ENCODE data around the gene SORCS3. TPM values are rescaled to one million over a fixed set of nuclear protein-coding genes. Genes with fewer than 3 reads are reported as not detected.

Gene SORCS3
- total RNA-seq, 1 experiment from 2014 or later, result 0.04 TPM

- no peaks in the 10 kb centered on the region for H4K20me1 ChIP-seq (ENCODE audit: control insufficient read depth, insufficient read depth, insufficient read length)
- peaks cover 0 to 5% of the 10 kb centered on the region in 2 experiments; a peak in 1 of 4 replicates for H3K4me1 Mint-ChIP-seq
- no peaks in the 10 kb centered on the region for H3K79me2 ChIP-seq (ENCODE audit: insufficient read depth, low read length)
- H4K8ac ChIP-seq (replicated peaks; ENCODE audit: insufficient read length, low read depth, low read length), result no peak overlapping the region
- no peak overlapping the region for H2BK12ac ChIP-seq (ENCODE audit: insufficient read length, low read depth, low read length)
- H3K23ac ChIP-seq (ENCODE audit: insufficient read length, low read depth, low read length), result no peak overlapping the region
- H3K4ac ChIP-seq (ENCODE audit: low read depth, low read length), result no peak overlapping the region
- no peak overlapping the region for H2BK120ac ChIP-seq (ENCODE audit: low read depth, low read length, poor library complexity, severe bottlenecking)
- H3K27ac ChIP-seq (ENCODE audit: insufficient read length, low read depth, low read length), result no peak overlapping the region
- H3K18ac ChIP-seq (ENCODE audit: insufficient read length, low read depth, low read length), result no peak overlapping the region
- H2BK20ac ChIP-seq (ENCODE audit: low read depth, low read length, poor library complexity, severe bottlenecking), result no peak overlapping the region
- no peak overlapping the region for H3T11ph ChIP-seq (ENCODE audit: low read length)
- no CpG with 5 or more reads among the region's 4 CpGs for WGBS (ENCODE audit: extremely low coverage, insufficient read length, low lambda C conversion rate)
- no peak overlapping the region for H4K5ac ChIP-seq (ENCODE audit: insufficient read length, low read depth, low read length)
- no peak for DNase-seq
- H2BK5ac ChIP-seq (ENCODE audit: insufficient read length, low read length), result no peak overlapping the region
- peaks cover 3 to 11% of the 10 kb centered on the region in 2 experiments; a peak in 3 of 5 replicates for H3K9me3 Mint-ChIP-seq
- H3K14ac ChIP-seq (ENCODE audit: insufficient read depth, low read length), result no peak overlapping the region
- no peak overlapping the region for H3K27ac Mint-ChIP-seq
- no peak overlapping the region for H2AK5ac ChIP-seq (ENCODE audit: insufficient read length, low read length)
- no peak overlapping the region for H3K4me2 ChIP-seq (ENCODE audit: insufficient read depth, insufficient read length, low read length)
- H2BK15ac ChIP-seq (ENCODE audit: low read depth, low read length), result no peak overlapping the region
- TF ChIP-seq, protein P1, sequence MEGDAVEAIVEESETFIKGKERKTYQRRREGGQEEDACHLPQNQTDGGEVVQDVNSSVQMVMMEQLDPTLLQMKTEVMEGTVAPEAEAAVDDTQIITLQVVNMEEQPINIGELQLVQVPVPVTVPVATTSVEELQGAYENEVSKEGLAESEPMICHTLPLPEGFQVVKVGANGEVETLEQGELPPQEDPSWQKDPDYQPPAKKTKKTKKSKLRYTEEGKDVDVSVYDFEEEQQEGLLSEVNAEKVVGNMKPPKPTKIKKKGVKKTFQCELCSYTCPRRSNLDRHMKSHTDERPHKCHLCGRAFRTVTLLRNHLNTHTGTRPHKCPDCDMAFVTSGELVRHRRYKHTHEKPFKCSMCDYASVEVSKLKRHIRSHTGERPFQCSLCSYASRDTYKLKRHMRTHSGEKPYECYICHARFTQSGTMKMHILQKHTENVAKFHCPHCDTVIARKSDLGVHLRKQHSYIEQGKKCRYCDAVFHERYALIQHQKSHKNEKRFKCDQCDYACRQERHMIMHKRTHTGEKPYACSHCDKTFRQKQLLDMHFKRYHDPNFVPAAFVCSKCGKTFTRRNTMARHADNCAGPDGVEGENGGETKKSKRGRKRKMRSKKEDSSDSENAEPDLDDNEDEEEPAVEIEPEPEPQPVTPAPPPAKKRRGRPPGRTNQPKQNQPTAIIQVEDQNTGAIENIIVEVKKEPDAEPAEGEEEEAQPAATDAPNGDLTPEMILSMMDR (conservative IDR thresholded peaks at IDR 0.05), result no peak
- no peak overlapping the region for H3K56ac ChIP-seq (ENCODE audit: insufficient read length, low read depth, low read length)
- H4K91ac ChIP-seq (ENCODE audit: insufficient read length, low read depth, low read length), result no peak overlapping the region
- H3K4me1 ChIP-seq (ENCODE audit: insufficient read depth, low read length), result no peaks in the 10 kb centered on the region
- no peaks in the 10 kb centered on the region; a peak in 1 of 7 replicates for H3K36me3 Mint-ChIP-seq (ENCODE audit: insufficient read depth in 1 of 3, low read depth in 3 of 3)
- no peaks in the 10 kb centered on the region for H3K79me1 ChIP-seq (ENCODE audit: insufficient read depth, low read depth, low read length, poor library complexity, severe bottlenecking)
- no peak overlapping the region for H3K9ac ChIP-seq (ENCODE audit: extremely low read depth, insufficient read length, low read length)
- no peaks in the 10 kb centered on the region for H3K23me2 ChIP-seq (ENCODE audit: insufficient read length, low read depth, low read length, poor library complexity, severe bottlenecking)
- no peak overlapping the region for H3K4me3 Mint-ChIP-seq
- no peaks in the 10 kb centered on the region for H3K9me3 ChIP-seq (ENCODE audit: control insufficient read depth, low read depth, low read length)
- H3K27me3 Mint-ChIP-seq (ENCODE audit: low read depth), result no peaks in the 10 kb centered on the region; the same call in 1 of the 2 replicates
- H2AFZ ChIP-seq (ENCODE audit: low read length), result no peak overlapping the region
- H3K27me3 ChIP-seq (ENCODE audit: insufficient read depth, low read length), result no peaks in the 10 kb centered on the region
These were observed 340.9 kb downstream of the SORCS3 start for GRCh38 chr10:104981995-104982394.

All from H9 (cell line).